IgD-negative memory B cell (primary cell): ENCODE results near the gene HLA-DPB1. TPM values are rescaled to one million over a fixed set of nuclear protein-coding genes. Genes with fewer than 3 reads are reported as not detected.

Experiments used
- H3K27ac Mint-ChIP-seq, 3 donors: one replicate each; pipeline ENCODE4 v1.8.0; 2020 to 2022; ENCODE audit warnings: mild to moderate bottlenecking in 3 of 3, mixed read lengths in 3 of 3, moderate library complexity in 1 of 3
- H3K27me3 Mint-ChIP-seq: one replicate; pipeline ENCODE4 v1.8.0; 2021; ENCODE audit warnings: mixed read lengths
- H3K36me3 Mint-ChIP-seq: one replicate; pipeline ENCODE4 v1.8.0; 2020; ENCODE audit warnings: mild to moderate bottlenecking, mixed read lengths
- H3K4me1 Mint-ChIP-seq, 3 donors: one replicate each; pipeline ENCODE4 v1.8.0; 2020 to 2022; ENCODE audit warnings: mixed read lengths in 3 of 3, mild to moderate bottlenecking in 1 of 3
- H3K4me3 Mint-ChIP-seq, 4 donors: one replicate each; pipeline ENCODE4 v1.8.0; 2020 to 2022; ENCODE audit warnings: mild to moderate bottlenecking in 4 of 4, mixed read lengths in 4 of 4, moderate library complexity in 3 of 4
- H3K9me3 Mint-ChIP-seq, 3 donors: one replicate each; pipeline ENCODE4 v1.8.0; 2020 to 2021; ENCODE audit warnings: mixed read lengths in 3 of 3, mild to moderate bottlenecking in 1 of 3
- polyA plus RNA-seq: library from polyadenylated mRNA; unstranded; fragments of 300-500 nt; fragmentation: Illumina TruSeq; gene quantifications from one replicate; pipeline ENCODE4 v1.2.3, GENCODE V29; 2021

The HLA-DPB1 gene
- polyA plus RNA-seq, 1 donor from 2014 or later: 2,247 TPM

DNA sequence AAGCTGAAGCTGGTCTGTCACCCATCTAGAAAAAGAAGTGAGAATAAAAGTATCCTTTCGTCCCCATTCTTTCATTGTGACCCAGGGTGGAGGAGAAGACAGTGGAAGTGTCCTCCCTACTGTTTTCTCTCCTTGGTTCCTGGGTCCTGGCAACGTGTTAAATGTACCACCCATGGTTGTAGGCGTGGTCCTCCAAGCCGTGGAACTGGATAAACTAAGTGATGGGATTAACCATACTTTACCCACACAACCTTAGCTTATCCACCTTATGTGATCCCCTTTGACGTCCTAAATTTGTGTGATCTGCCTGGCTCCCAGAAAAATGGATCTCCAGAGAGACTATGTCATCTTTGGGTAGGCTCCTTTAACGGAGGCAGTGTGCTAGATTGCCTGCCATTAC, 47.4 kb downstream of the HLA-DPB1 start:
- Mint-ChIP-seq H3K27ac (no peak overlapping the region), H3K36me3 (peaks cover 10% of the 10 kb centered on the region), H3K4me3 (no peak overlapping the region), H3K9me3 (peaks cover 2 to 8% (median 6%) of the 10 kb centered on the region in 3 donors), H3K27me3 (no peaks in the 10 kb centered on the region), H3K4me1 (peaks cover 6 to 11% (median 10%) of the 10 kb centered on the region in 3 donors)

DNA sequence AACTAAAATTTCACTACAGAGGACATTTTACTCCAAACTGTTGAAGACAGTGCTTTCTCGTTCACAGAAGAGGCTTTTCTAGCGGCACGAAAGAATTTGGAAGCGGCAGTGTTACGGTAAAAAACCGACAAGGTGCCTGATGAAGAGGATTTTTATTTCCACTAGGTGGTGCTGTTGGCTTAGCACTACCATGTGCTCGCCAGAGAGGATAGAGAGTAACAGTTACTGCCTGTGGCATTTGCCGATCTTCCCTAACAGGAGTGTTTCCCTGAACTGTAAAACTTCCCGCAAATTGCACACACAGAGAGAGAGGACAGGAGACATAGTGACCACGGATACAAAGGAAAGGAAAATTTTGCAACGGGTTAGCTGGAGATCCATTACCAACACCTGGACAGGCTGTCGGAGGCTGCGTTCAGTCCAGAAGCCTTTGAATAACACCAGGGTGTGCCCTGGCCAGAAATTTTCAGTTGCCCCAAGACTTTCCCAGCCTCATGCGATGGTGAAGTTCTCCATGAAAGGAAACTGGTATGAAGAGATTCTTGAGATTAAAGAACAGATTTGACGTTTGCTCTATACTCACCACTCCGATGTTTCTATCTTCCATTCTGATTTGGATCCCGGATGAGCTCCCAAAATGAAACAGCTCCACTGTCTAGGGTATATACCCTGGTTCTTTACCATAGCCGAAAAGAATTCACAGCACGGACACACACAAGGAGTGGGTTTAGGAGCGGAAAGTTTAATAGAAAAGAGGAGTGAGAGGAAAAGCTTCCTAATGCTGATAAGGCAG, 48.1 kb downstream of the HLA-DPB1 start:
- H3K36me3 Mint-ChIP-seq: peaks cover 10% of the 10 kb centered on the region
- H3K27ac Mint-ChIP-seq: no peak overlapping the region
- peaks cover 2 to 5% (median 4%) of the 10 kb centered on the region in 3 donors for H3K4me1 Mint-ChIP-seq
- H3K9me3 Mint-ChIP-seq: peaks cover 2 to 8% (median 6%) of the 10 kb centered on the region in 3 donors
- H3K4me3 Mint-ChIP-seq: no peak overlapping the region
- H3K27me3 Mint-ChIP-seq: no peaks in the 10 kb centered on the region

DNA sequence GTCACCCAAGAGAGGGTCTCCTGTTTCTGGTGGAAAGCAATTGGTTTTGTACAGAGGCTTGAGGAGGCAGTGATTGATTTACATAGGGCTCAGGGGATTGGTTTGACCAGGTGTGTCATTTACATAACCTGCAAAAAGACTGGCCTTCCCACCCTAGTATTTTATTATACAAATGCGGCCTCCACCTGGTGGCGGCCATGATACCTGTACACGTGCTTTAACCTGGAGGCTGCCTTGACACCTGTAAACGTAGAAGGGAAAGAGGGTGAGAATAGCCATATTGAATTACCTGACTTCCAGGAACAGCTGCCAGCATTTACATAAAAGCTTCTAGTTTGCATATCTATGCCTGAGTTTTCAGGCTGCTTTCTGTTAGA, 48.7 kb downstream of the HLA-DPB1 start:
- peaks cover 2 to 5% (median 4%) of the 10 kb centered on the region in 3 donors for H3K4me1 Mint-ChIP-seq
- H3K36me3 Mint-ChIP-seq: peaks cover 10% of the 10 kb centered on the region
- no peak overlapping the region for H3K27ac Mint-ChIP-seq
- H3K9me3 Mint-ChIP-seq: peaks cover 2 to 8% (median 6%) of the 10 kb centered on the region in 3 donors
- no peak overlapping the region for H3K4me3 Mint-ChIP-seq
- H3K27me3 Mint-ChIP-seq: no peaks in the 10 kb centered on the region

DNA sequence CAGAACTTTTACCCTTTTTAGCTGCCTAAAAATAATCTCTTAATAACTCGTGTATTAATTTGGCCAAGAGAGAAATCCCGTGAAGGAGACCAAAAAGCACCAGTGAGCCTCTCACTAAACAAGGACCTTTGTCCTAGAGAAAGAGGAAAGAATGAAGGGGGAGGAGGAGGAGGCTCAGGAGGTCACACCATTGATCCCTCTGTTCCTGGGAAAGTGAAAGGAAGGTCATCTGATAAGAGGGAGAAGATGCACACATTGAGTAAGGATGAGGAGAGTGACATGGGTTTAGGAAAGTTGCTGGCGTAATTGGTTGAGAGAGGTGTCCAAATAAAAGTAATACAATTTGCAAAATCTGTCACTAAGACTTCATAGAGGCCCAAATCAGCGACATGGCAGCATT, 49.2 kb downstream of the HLA-DPB1 start:
- H3K9me3 Mint-ChIP-seq: peaks cover 2 to 8% (median 6%) of the 10 kb centered on the region in 3 donors
- H3K27ac Mint-ChIP-seq: no peak overlapping the region
- peaks cover 2 to 5% (median 4%) of the 10 kb centered on the region in 3 donors for H3K4me1 Mint-ChIP-seq
- peaks cover 10% of the 10 kb centered on the region for H3K36me3 Mint-ChIP-seq
- no peaks in the 10 kb centered on the region for H3K27me3 Mint-ChIP-seq
- no peak overlapping the region for H3K4me3 Mint-ChIP-seq

DNA sequence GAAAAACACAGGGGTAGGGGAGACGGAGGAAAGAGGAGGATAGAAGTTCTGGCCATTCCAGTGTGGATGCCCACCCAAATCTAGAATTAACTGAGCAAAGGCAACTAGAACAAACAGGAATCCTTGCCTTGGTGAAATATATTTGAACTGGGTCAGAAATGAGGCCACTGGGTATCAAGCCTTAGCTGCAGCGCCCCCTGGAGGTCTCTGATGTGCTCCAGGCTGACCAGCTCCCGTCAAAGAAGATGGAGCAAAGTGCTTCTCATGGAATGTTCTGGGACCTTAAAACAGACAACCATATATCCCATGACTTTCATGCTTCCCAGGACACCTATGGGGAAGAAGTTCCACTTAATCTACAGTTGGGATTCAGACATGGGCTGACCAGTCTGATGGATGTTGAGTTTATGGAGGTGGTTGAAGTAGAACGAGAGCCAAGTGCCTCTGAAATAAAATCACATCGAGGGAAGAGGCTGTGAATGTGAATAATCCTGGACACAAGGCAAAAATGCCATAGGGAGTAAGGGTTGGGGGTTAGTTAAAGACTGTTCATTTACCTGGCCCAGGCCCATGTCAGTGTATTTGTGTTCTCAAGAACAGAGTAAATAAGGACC, 50.4 kb downstream of the HLA-DPB1 start:
- Mint-ChIP-seq H3K9me3 (peaks cover 2 to 8% (median 6%) of the 10 kb centered on the region in 3 donors), H3K4me3 (no peak overlapping the region), H3K4me1 (peaks cover 2 to 5% (median 4%) of the 10 kb centered on the region in 3 donors), H3K36me3 (peaks cover 12% of the 10 kb centered on the region), H3K27ac (no peak overlapping the region), H3K27me3 (no peaks in the 10 kb centered on the region)

DNA sequence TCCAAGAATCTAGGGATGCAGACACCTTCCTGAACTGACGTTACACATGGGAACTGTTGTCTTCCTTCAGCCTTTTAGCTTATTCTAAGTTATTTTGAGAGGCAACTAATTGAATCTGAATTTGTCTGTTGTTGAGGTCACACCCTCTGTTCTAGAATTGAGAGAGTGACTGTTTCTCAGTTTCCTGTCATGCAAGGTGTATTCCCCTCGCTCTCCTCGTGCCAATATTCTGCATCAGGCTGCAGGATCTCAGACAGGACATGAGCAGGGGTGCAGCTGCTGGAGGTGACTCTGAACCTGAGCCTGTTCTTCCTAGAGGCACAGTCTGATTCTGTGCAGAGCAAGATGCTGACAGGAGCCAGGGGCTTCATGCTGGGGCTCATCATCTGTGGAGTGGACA, 52.5 kb downstream of the HLA-DPB1 start:
- Mint-ChIP-seq H3K36me3 (peaks cover 9% of the 10 kb centered on the region), H3K4me1 (peaks cover 2 to 5% (median 4%) of the 10 kb centered on the region in 3 donors), H3K9me3 (peaks cover 2 to 7% (median 6%) of the 10 kb centered on the region in 3 donors), H3K27ac (no peak overlapping the region), H3K4me3 (no peak overlapping the region), H3K27me3 (no peaks in the 10 kb centered on the region)

DNA sequence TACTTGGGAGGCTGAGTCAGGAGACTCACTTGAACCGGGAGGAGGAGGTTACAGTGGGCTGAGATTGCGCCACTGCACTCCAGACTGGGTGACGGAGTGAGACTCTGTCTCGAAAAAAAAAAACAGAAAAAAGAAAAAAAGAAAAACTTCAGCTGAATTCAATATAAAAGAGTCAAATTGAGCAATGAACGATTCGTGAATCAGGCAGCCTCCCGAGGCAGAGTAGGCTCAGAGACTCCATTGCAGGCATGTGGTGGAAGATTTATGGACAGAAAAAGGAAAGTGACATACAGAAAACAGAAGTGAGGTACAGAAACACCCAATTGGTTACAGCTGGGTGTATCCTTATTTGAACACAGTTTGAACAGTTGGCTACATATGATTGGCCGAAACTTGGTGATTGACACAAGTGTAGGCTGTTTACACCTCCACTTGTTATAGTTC, 56.3 kb downstream of the HLA-DPB1 start:
- no peak overlapping the region for H3K27ac Mint-ChIP-seq
- no peak overlapping the region for H3K4me3 Mint-ChIP-seq
- no peaks in the 10 kb centered on the region for H3K27me3 Mint-ChIP-seq
- H3K9me3 Mint-ChIP-seq: no peaks in the 10 kb centered on the region
- H3K36me3 Mint-ChIP-seq: peaks cover 2% of the 10 kb centered on the region
- H3K4me1 Mint-ChIP-seq: peaks cover 0 to 2% (median 0%) of the 10 kb centered on the region in 3 donors

DNA sequence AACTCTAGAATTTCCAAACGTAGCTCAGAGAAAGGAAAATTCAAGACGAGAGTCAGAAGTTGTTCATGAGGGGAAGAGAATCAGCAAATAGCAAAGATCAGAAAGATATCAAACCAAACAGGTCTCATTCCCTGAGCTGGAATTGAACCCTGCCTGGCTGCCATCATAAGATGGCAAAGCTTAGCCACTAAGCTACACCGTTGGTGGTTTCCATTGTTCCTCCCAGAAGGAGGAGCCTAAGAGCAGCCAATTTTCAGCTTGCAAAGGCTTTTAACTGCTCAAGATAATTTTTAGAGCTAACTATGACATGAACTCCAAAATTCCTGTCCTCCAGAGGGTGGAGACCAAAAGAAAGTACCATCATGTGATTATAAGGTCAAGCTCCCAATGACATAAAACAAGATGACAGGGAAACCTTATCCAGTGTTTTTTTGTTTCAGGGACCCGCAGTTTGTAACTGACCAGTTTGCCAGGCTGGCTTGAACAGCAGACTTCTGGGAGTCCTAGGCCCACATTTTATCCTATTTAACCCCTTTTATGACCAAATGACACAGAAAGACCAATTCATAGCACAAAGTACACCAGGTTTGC, 60.6 kb downstream of the HLA-DPB1 start:
- peaks cover 0 to 10% (median 10%) of the 10 kb centered on the region in 3 donors for H3K4me1 Mint-ChIP-seq
- H3K27ac Mint-ChIP-seq: no peak overlapping the region
- no peaks in the 10 kb centered on the region for H3K36me3 Mint-ChIP-seq
- no peak overlapping the region for H3K4me3 Mint-ChIP-seq
- H3K9me3 Mint-ChIP-seq: no peaks in the 10 kb centered on the region
- H3K27me3 Mint-ChIP-seq: no peaks in the 10 kb centered on the region

Other genes starting within 250 kb of the HLA-DPB1 start
- 26.8 TPM for gene TAP2, start 237.3 kb upstream of the HLA-DPB1 start, polyA plus RNA-seq
- gene PSMB8, start 231.9 kb upstream of the HLA-DPB1 start, polyA plus RNA-seq: 366 TPM
- gene TAP1, start 222.3 kb upstream of the HLA-DPB1 start, polyA plus RNA-seq: 219 TPM
- gene PSMB9, start 221.8 kb upstream of the HLA-DPB1 start, polyA plus RNA-seq: 695 TPM
- gene HLA-DMB, start 135.0 kb upstream of the HLA-DPB1 start, polyA plus RNA-seq: 771 TPM
- gene HLA-DMA, start 122.9 kb upstream of the HLA-DPB1 start, polyA plus RNA-seq: 946 TPM
- 110 TPM for gene BRD2, start 107.4 kb upstream of the HLA-DPB1 start, polyA plus RNA-seq
- 363 TPM for gene HLA-DOA, start 66.4 kb upstream of the HLA-DPB1 start, polyA plus RNA-seq
- 2,568 TPM for gene HLA-DPA1, start 2.3 kb upstream of the HLA-DPB1 start, polyA plus RNA-seq
- gene COL11A2, start 116.5 kb downstream of the HLA-DPB1 start, polyA plus RNA-seq: not detected
- gene RXRB, start 124.7 kb downstream of the HLA-DPB1 start, polyA plus RNA-seq: 9.7 TPM
- 23.1 TPM for gene SLC39A7, start 124.9 kb downstream of the HLA-DPB1 start, polyA plus RNA-seq
- 30.9 TPM for gene HSD17B8, start 128.7 kb downstream of the HLA-DPB1 start, polyA plus RNA-seq
- 9.9 TPM for gene RING1, start 132.5 kb downstream of the HLA-DPB1 start, polyA plus RNA-seq
- gene VPS52, start 195.9 kb downstream of the HLA-DPB1 start, polyA plus RNA-seq: 18.4 TPM
- gene RPS18, start 196.1 kb downstream of the HLA-DPB1 start, polyA plus RNA-seq: 9,150 TPM
- gene B3GALT4, start 201.1 kb downstream of the HLA-DPB1 start, polyA plus RNA-seq: 35.4 TPM
- gene WDR46, start 213.2 kb downstream of the HLA-DPB1 start, polyA plus RNA-seq: 68.7 TPM
- gene PFDN6, start 213.6 kb downstream of the HLA-DPB1 start, polyA plus RNA-seq: 49.3 TPM
- gene RGL2, start 223.0 kb downstream of the HLA-DPB1 start, polyA plus RNA-seq: 19.0 TPM
- gene TAPBP, start 238.1 kb downstream of the HLA-DPB1 start, polyA plus RNA-seq: 605 TPM
- gene ZBTB22, start 241.8 kb downstream of the HLA-DPB1 start, polyA plus RNA-seq: 14.8 TPM
- 144 TPM for gene DAXX, start 247.0 kb downstream of the HLA-DPB1 start, polyA plus RNA-seq